H9 (cell line): ENCODE measurements around the gene HLA-DRB1. TPM values are rescaled to one million over a fixed set of nuclear protein-coding genes. Genes with fewer than 3 reads are reported as not detected.

Experiments used
- DNase-seq: peaks from one replicate; pipeline ENCODE4 v3.0.0-alpha.2; 2017
- H2AFZ ChIP-seq: one replicate; pipeline ENCODE4 v1.6.1; 2013; ENCODE audit warnings: mild to moderate bottlenecking, low read length, control low read depth, moderate library complexity
- H2AK5ac ChIP-seq: 2 replicates; pipeline ENCODE4 v1.6.1; 2013; ENCODE audit warnings: low read length, control low read depth, mixed read lengths; ENCODE audit not compliant: insufficient read length
- H2BK120ac ChIP-seq: one replicate; pipeline ENCODE4 v1.6.1; 2013; ENCODE audit warnings: low read depth, mild to moderate bottlenecking, low read length, control low read depth, inconsistent platforms; ENCODE audit not compliant: poor library complexity, severe bottlenecking
- H2BK12ac ChIP-seq: 2 replicates; pipeline ENCODE4 v1.6.1; 2013; ENCODE audit warnings: low read length, control low read depth, mixed read lengths, low read depth; ENCODE audit not compliant: insufficient read length
- H2BK15ac ChIP-seq: 2 replicates; pipeline ENCODE4 v1.6.1; 2013; ENCODE audit warnings: low read depth, low read length, control low read depth
- H2BK20ac ChIP-seq: one replicate; pipeline ENCODE4 v1.6.1; 2013; ENCODE audit warnings: low read depth, mild to moderate bottlenecking, low read length, control low read depth, inconsistent platforms; ENCODE audit not compliant: poor library complexity, severe bottlenecking
- H2BK5ac ChIP-seq: 2 replicates; pipeline ENCODE4 v1.6.1; 2013; ENCODE audit warnings: low read length, control low read depth, mixed read lengths; ENCODE audit not compliant: insufficient read length
- H3K14ac ChIP-seq: 2 replicates; pipeline ENCODE4 v1.6.1; 2013; ENCODE audit warnings: low read length, control low read depth; ENCODE audit not compliant: insufficient read depth
- H3K18ac ChIP-seq: 2 replicates; pipeline ENCODE4 v1.6.1; 2013; ENCODE audit warnings: low read depth, mild to moderate bottlenecking, mixed read lengths, low read length, control low read depth; ENCODE audit not compliant: insufficient read length
- H3K23ac ChIP-seq: 2 replicates; pipeline ENCODE4 v1.6.1; 2013; ENCODE audit warnings: low read length, control low read depth, mixed read lengths, low read depth; ENCODE audit not compliant: insufficient read length
- H3K23me2 ChIP-seq: 2 replicates; pipeline ENCODE4 v1.6.1; 2013; ENCODE audit warnings: low read depth, mild to moderate bottlenecking, mixed read lengths, low read length, control low read depth; ENCODE audit not compliant: insufficient read length, poor library complexity, severe bottlenecking
- H3K27ac ChIP-seq: 2 replicates; pipeline ENCODE4 v1.5.1; 2013; ENCODE audit warnings: low read length, control low read depth, mixed read lengths, low read depth; ENCODE audit not compliant: insufficient read length
- H3K27me3 ChIP-seq: 2 replicates; pipeline ENCODE4 v1.6.1; 2013; ENCODE audit warnings: low read length, control low read depth, inconsistent platforms; ENCODE audit not compliant: insufficient read depth
- H3K4ac ChIP-seq: 2 replicates; pipeline ENCODE4 v1.6.1; 2013; ENCODE audit warnings: low read depth, mild to moderate bottlenecking, control low read depth, inconsistent platforms, low read length, moderate library complexity
- H3K4me1 ChIP-seq: 2 replicates; pipeline ENCODE4 v1.6.1; 2013; ENCODE audit warnings: low read length, control low read depth, inconsistent platforms; ENCODE audit not compliant: insufficient read depth
- H3K4me2 ChIP-seq: 2 replicates; pipeline ENCODE4 v1.6.1; 2013; ENCODE audit warnings: low read length, control low read depth, mixed read lengths; ENCODE audit not compliant: insufficient read length, insufficient read depth
- H3K56ac ChIP-seq: 2 replicates; pipeline ENCODE4 v1.6.1; 2013; ENCODE audit warnings: low read depth, mild to moderate bottlenecking, mixed read lengths, low read length, control low read depth; ENCODE audit not compliant: insufficient read length
- H3K79me1 ChIP-seq: 2 replicates; pipeline ENCODE4 v1.6.1; 2013; ENCODE audit warnings: low read depth, mild to moderate bottlenecking, moderate library complexity, low read length, control low read depth, inconsistent platforms; ENCODE audit not compliant: insufficient read depth, poor library complexity, severe bottlenecking
- H3K79me2 ChIP-seq: 2 replicates; pipeline ENCODE4 v1.6.1; 2013; ENCODE audit warnings: low read length, control low read depth, inconsistent platforms; ENCODE audit not compliant: insufficient read depth
- H3K9ac ChIP-seq: 2 replicates; pipeline ENCODE4 v1.6.1; 2013; ENCODE audit warnings: low read length, control low read depth, mixed read lengths; ENCODE audit not compliant: insufficient read length; ENCODE audit errors: extremely low read depth
- H3K9me3 ChIP-seq: one replicate; pipeline ENCODE4 v1.6.1; 2013; ENCODE audit warnings: low read depth, low read length, inconsistent platforms; ENCODE audit not compliant: control insufficient read depth
- H3T11ph ChIP-seq: one replicate; pipeline ENCODE4 v1.6.1; 2013; ENCODE audit warnings: mild to moderate bottlenecking, low read length, control low read depth, inconsistent platforms
- H4K20me1 ChIP-seq: one replicate; pipeline ENCODE4 v1.6.1; 2013; ENCODE audit not compliant: control insufficient read depth, insufficient read length, insufficient read depth
- H4K5ac ChIP-seq: 2 replicates; pipeline ENCODE4 v1.6.1; 2013; ENCODE audit warnings: low read depth, mild to moderate bottlenecking, mixed read lengths, low read length, control low read depth; ENCODE audit not compliant: insufficient read length
- H4K8ac ChIP-seq: replicated peaks from 2 replicates; pipeline ENCODE4 v1.6.1; 2013; ENCODE audit warnings: low read length, control low read depth, mixed read lengths, low read depth; ENCODE audit not compliant: insufficient read length
- H4K91ac ChIP-seq: 2 replicates; pipeline ENCODE4 v1.6.1; 2013; ENCODE audit warnings: low read depth, mild to moderate bottlenecking, moderate library complexity, mixed read lengths, low read length, control low read depth; ENCODE audit not compliant: insufficient read length
- H3K27ac Mint-ChIP-seq, 3 experiments: 2 replicates in 2 of 3; 3 replicates in 1 of 3; pipeline ENCODE4 v1.8.0; 2020 to 2021; ENCODE audit warnings: mixed read lengths in 3 of 3, mild to moderate bottlenecking in 1 of 3, moderate library complexity in 1 of 3
- H3K27me3 Mint-ChIP-seq: 2 replicates; pipeline ENCODE4 v1.8.0; 2021; ENCODE audit warnings: low read depth, mild to moderate bottlenecking, moderate library complexity, mixed read lengths
- H3K36me3 Mint-ChIP-seq, 3 experiments: 2 replicates in 2 of 3; 3 replicates in 1 of 3; pipeline ENCODE4 v1.8.0; 2020 to 2021; ENCODE audit warnings: low read depth in 3 of 3, mixed read lengths in 3 of 3; ENCODE audit not compliant: insufficient read depth in 1 of 3
- H3K4me1 Mint-ChIP-seq, 2 experiments: 2 replicates each; pipeline ENCODE4 v1.8.0; 2020; ENCODE audit warnings: mixed read lengths in 2 of 2
- H3K4me3 Mint-ChIP-seq, 2 experiments: 2 replicates in 1 of 2; 3 replicates in 1 of 2; pipeline ENCODE4 v1.8.0; 2020 to 2021; ENCODE audit warnings: mild to moderate bottlenecking in 2 of 2, mixed read lengths in 2 of 2, moderate library complexity in 1 of 2
- H3K9me3 Mint-ChIP-seq, 2 experiments: 2 replicates in 1 of 2; 3 replicates in 1 of 2; pipeline ENCODE4 v1.8.0; 2020; ENCODE audit warnings: mild to moderate bottlenecking in 2 of 2, mixed read lengths in 2 of 2, moderate library complexity in 1 of 2
- WGBS: extraction: QIAGEN DNeasy Blood & Tissue Kit; methylation state at CpG from one replicate; pipeline ENCODE4 v1.1.7; 2013; ENCODE audit warnings: missing lambda C conversion rate, low lambda C conversion rate, mixed read lengths; ENCODE audit not compliant: insufficient read length; ENCODE audit errors: extremely low coverage; 5-methylcytosine and 5-hydroxymethylcytosine counted together
- total RNA-seq: library from RNA; stranded (reverse); gene quantifications from 2 replicates; pipeline ENCODE4 v1.2.1, GENCODE V29; 2021
- TF ChIP-seq, protein P1 (sequence below): fragments of 200-600 bp; sonication (generic); conservative IDR thresholded peaks from 3 replicates; pipeline ENCODE4 v1.8.0; 2021; ENCODE audit warnings: antibody characterized with exemption, mild to moderate bottlenecking

The HLA-DRB1 gene
- total RNA-seq, 1 experiment from 2014 or later: 25.9 TPM

DNA sequence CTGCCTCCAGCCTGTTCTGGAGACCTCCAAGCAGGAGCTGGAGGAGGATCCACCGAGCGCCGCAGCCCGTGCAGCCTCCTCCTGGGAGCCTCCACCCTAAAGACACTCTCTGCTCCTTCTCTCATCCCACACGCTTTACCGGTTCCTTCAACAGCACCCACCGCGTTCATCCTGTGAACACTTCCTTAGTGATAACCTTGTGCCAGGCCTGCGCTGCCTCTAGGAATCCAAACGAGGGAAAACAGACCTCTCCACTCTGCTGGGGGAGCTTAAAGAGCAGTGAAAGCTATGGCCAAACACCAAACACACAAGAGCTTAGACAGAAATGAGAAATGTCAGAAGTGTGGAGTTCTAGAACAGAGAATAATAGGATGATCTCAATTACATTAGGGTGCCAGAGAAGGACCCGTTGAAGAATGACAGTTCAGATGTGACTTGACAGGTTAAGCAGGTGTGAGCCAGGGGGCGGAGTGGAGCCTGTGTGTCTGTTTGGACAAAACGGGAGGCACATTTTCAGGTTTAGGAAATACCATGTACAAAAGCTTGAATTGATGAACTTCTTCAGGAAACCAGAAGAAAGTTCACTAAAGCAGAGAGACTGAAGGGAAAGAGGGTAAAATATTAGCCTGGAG, 31.1 kb downstream of the HLA-DRB1 start:
- Histone ChIP-seq H2BK120ac (no peak overlapping the region), H2BK20ac (no peak overlapping the region), H3K27me3 (no peaks in the 10 kb centered on the region), H2BK15ac (no peak overlapping the region), H3K18ac (no peak overlapping the region), H3K56ac (no peak overlapping the region), H2AK5ac (no peak overlapping the region), H3K4ac (no peak overlapping the region), H3T11ph (no peak overlapping the region), H4K5ac (no peak overlapping the region), H4K8ac (no peak overlapping the region), H3K4me2 (no peak overlapping the region), H3K23ac (no peak overlapping the region), H2BK12ac (no peak overlapping the region), H3K27ac (no peak overlapping the region), H4K20me1 (no peaks in the 10 kb centered on the region), H3K4me1 (no peaks in the 10 kb centered on the region), H2AFZ (no peak overlapping the region), H2BK5ac (no peak overlapping the region), H4K91ac (no peak overlapping the region), H3K79me2 (no peaks in the 10 kb centered on the region), H3K79me1 (no peaks in the 10 kb centered on the region), H3K14ac (no peak overlapping the region), H3K9ac (no peak overlapping the region), H3K9me3 (no peaks in the 10 kb centered on the region), H3K23me2 (no peaks in the 10 kb centered on the region)
- H3K27me3 Mint-ChIP-seq: peaks cover 5% of the 10 kb centered on the region
- no peak for DNase-seq
- H3K36me3 Mint-ChIP-seq: no peaks in the 10 kb centered on the region
- H3K4me3 Mint-ChIP-seq: no peak overlapping the region
- no peak overlapping the region for H3K27ac Mint-ChIP-seq
- TF ChIP-seq, protein P1, sequence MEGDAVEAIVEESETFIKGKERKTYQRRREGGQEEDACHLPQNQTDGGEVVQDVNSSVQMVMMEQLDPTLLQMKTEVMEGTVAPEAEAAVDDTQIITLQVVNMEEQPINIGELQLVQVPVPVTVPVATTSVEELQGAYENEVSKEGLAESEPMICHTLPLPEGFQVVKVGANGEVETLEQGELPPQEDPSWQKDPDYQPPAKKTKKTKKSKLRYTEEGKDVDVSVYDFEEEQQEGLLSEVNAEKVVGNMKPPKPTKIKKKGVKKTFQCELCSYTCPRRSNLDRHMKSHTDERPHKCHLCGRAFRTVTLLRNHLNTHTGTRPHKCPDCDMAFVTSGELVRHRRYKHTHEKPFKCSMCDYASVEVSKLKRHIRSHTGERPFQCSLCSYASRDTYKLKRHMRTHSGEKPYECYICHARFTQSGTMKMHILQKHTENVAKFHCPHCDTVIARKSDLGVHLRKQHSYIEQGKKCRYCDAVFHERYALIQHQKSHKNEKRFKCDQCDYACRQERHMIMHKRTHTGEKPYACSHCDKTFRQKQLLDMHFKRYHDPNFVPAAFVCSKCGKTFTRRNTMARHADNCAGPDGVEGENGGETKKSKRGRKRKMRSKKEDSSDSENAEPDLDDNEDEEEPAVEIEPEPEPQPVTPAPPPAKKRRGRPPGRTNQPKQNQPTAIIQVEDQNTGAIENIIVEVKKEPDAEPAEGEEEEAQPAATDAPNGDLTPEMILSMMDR: no peak
- no peaks in the 10 kb centered on the region; a peak in 1 of 5 replicates for H3K9me3 Mint-ChIP-seq
- H3K4me1 Mint-ChIP-seq: peaks cover 0 to 3% of the 10 kb centered on the region in 2 experiments; a peak in 1 of 4 replicates
- WGBS: no CpG with 5 or more reads among the region's 13 CpGs
